GM19240 (cell line): ENCODE data around the gene ATP2A2.
"Not testable (repeated sequence)": the region's sequence is repeated elsewhere in the genome, so short reads cannot be mapped to it uniquely, and the experiment has no call there.

ENCODE experiments used
- DNase-seq: peaks from one replicate; pipeline ENCODE4 v3.0.0; 2011; ENCODE audit warnings: low spot score; ENCODE audit not compliant: insufficient read length

ATP2A2 gene

DNA sequence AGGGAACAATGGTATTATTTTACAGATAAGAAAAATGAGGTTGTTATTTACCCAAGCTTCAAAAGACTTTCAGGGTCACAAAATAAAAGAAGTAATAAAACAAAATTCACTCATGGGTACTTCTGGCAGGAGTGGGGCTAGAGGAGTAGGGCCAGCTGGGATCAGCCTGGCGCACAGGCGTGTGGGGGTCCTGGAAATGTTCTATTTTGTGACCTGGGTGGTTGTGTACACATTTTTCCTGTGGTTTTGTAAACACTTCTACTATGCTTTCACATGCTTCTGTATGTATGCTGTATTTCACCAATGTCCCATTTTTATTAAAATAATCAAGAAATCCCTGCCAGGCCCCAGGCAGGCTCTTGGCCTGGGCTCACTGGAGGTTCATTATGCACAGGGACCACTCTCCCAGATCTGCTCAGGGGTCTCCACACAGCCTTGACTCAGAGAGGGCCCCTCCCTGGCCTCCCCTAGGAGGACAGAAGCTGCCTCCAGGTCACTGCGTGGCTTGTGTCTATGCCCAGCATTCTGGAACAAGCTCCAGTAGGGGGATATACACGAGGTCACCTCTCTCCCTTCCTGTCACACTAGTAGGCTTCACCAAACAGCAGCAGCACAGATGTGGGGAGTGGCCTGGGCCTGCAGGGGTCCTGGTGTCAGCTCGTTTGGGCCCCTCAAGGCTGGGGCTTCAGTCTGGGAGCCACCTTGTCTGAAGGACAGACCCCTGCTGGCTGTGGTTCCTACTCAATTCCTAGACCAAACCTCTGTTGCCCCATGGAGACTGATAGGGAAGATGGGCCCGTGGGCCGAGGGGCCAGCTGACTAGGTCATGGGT is 84.7 kb downstream of the ATP2A2 start:
- DNase-seq, result no peak

DNA sequence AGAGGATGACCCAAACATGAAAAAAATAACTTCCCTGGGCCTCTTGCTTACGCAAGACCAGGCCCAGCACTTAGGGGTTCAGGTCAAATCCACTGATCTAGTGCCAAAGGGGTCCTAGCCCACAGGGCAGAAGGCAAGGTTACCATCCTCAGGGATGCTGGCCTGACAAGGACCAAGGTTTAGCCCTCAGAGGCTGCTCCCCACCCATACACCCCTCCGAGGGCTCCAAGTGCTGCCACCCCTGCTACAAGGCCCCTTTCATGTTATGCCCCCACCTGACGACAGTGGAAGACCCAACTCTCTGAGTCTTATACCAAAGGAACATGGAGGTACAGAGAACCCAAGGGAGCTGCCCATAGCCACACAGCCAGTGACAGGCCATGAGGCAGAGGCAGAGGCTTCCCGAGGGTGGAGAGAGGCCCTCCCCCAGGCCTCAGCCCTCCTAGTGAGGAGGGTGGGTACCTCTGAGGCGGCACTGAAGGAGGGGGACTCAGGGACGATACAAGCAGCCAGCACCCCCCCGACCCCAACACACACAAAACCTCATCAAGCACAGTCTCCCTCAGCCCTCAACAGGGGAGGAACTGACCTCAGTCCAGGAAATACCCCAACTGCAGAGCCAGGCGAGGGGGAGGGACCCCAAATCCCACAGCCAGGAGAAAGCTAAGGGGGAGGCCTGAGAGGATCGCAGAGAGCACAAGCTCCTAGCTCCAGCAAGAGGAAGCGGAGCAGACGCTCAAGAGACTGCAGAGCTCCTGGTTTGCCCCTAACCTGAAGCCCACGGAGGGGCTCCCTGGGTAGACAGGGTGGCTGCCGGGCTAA is 85.5 kb downstream of the ATP2A2 start:
- no peak for DNase-seq

DNA sequence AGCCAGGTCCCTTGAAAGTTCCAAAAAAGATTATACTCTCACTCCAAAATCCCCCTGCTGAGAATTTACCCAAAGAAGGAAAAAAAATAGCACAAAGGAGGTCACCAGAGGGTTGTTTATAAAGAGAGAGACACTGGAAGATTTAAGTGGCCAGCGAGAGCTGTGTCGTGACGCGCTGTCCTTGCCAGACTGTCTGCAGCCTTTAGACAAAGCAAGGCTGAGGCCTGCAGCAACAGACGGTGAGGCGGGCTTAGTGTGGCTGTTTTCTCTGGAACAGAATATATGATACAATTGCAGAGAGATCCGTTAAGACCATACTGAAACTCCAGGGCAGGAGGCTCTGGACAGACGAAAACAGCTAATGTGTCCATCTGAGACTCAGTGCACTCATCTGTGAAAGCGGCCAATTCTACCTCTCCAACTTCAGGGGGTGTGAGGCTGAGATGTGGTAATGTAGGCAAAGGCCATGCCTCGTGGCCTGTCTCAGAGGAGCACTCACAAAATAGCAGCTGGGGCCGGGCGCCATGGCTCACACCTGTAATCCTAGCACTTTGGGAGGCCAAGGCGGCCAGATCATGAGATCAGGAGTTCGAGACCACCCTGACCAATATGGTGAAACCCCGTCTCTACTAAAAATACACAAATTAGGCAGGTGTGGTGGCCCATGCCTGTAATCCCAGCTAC is 86.3 kb downstream of the ATP2A2 start:
- no peak for DNase-seq

DNA sequence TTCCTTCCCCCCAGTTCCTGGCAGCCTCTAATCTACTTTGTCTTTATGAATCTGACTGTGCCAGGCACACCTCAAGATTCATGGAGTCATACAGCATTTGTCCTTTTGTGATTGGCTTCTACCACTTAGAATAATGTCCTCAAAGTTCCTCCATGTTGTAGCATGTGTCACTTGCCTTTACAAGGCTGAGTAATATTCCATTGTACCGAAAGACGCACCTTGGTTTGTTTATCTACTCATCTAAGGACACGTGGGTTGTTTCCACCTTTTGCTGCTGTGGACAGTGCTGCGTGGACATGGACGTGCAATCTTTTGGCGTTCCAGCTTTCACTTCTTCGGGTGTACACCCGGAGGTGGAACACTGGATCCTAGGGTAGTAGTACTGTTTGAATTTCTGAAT is 88.9 kb downstream of the ATP2A2 start:
- no peak for DNase-seq

DNA sequence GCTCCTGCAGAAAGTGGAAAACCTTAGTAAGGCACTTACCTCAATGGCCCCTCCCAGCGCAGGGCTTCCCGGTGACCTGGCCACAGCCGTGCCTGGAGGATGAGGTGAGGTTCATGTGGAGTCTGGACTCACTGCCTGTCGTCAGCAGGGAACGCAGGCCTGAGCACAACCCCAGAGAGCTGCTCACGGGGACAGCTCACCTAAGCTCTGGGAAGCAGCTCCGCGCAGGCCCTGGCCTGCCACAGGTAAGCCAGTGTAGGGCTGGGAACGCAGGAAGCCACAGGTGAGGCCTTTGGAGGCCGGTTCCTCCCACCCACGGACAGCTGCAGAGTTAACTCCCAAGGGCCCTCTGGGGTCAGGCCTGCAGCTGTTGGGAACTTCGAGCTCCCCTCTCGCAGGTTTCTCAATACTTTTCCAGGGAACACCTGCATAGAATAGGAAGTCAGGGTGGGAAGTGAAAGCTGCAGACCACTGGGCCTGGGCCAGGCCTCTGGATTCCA is 89.7 kb downstream of the ATP2A2 start:
- DNase-seq, result no peak

DNA sequence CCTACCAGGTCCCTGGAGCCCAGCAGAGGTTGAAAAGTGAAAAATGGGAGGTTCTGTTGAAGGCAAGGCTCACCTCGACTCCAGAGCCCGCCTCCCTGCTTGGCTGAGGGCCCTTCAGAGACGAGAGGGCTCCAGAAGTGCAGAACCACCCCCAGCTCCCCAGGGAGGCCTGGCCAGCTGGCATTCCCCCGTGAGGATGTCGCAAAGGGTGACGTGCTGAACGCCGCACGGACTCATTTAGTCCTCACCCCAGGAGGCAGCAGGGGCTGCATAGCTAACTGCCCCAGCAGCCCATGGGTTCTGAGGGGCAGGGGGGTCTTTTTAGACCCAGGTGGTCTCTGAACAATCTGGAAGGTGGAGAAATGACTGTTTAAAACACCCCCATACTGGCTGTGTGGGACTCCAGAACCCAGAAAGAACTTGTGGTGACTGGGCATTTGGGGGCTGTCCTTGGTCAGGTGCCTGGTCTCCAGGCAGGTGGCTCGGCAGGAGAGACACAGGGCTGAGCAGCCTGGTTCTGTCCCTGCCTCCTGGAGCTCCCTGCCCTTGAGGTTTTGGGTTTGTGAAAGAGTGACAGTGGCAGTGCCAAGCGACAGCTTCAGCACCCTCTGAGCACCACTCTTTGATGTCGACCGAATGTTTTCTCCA is 90.5 kb downstream of the ATP2A2 start:
- DNase-seq, result peak; percentile 20

DNA sequence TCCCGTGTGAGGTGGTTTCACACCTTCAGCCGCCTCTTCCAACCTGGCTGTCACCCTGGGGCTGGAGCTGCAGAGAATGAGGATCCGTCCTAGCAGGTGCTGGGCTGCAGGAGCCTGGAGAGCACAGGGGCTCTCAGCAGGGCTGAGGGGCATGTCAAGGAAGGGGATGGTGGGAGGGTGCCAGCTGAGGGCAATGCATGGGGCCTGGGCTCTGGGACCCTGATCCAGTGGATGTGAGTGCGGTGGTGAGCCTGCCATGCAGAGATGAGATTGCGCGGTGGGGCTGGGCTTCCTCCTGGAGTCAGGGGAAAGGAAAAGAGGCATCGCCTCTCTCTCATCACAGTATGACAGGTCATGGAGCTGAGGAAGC is 91.0 kb downstream of the ATP2A2 start:
- DNase-seq, result no peak

DNA sequence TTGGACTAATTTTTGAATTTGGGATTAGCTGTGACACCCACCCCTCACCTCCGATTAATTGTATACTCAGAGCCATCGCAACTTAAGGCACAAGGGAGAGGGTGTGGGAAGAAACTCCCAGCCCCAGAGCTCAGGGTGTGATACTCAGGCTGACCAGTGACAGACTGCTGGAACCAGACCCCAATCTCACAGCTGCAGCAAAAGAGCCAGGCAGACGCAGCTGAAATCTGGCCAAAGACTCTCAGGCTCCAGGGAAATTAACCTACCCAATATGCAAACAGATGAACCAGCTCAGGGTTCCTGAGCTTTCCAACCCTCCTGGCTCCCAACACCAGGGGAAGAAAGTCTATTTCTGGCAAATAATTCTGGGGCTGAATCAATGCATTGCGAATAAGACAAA is 92.0 kb downstream of the ATP2A2 start:
- DNase-seq, result no peak

DNA sequence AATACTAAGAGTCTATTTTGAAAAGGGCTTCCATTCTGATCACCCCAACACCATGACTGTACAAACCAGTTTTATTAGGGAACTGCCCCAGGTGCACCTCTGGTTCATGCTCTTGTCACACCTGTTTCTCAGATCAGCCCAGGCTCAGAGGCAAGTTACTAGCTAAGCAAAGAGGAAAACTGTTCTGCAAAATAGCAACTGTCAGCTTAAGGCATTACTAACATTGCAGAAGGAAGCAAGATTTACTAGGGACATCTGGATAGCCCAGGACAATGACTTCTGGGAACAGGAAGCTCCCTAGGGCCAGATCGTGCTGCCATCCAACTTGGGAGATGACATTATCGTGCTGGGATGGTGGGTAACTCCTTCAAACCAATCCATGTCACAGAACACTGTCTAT is 92.4 kb downstream of the ATP2A2 start:
- no peak for DNase-seq

DNA sequence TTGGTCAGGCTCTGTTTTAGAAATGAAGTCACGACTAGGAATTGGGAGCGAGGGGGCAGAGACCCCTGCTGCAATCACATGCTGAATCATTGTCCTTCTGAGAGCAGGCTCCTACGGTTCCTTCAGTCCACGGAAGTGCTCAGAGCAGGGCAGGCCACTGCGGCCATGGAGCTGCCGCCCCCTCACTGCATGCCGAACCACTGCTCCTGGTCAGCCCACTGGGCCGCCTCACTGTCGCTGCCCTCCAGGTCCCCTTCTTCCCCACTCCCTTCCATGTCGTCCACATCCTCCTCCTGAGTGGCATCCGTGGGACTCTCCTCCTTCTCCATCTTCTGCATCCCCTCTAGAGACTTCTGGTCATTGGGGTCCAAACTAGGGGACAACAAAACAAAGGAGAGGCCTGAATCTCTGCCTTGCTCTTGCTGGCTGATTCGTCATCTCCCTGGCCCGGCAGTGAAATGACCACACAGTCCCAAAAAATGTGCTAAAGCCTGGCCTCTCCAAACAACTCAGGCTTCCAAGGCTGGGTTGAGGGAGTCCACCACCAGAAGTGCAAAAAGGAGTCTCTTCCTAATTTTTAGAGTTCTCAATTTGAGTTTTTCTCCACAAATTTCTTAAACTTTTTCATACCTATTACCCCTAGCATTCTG is 93.0 kb downstream of the ATP2A2 start:
- DNase-seq, result no peak

DNA sequence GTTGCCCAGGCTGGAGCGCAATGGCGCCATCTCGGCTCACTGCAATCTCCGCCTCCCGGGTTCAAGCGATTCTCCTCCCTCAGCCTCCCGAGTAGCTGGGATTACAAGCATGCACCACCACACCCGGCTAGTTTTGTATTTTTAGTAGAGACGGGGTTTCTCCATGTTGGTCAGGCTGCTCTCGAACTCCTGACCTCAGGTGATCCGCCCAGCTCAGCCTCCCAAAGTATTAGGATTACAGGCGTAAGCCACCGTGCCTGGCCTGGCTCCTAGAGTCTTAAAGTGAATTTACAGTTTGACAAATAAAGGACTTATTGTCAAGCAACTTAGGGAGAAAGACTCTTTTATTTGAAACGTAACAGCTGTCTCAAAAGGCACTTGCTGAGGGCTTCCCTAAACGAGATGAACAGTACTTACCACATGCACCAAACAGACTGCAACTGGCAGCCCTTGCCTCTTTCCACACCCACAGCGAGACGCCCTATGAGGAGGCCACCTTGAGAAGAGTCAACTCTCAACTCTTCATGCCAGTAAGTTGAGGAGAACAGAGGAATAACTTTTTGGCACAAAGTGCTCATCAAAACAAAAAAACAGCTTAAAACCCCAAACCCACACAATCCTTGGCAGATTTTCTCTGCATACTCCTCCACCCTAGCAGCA is 97.2 kb downstream of the ATP2A2 start:
- not testable (repeated sequence) for DNase-seq

DNA sequence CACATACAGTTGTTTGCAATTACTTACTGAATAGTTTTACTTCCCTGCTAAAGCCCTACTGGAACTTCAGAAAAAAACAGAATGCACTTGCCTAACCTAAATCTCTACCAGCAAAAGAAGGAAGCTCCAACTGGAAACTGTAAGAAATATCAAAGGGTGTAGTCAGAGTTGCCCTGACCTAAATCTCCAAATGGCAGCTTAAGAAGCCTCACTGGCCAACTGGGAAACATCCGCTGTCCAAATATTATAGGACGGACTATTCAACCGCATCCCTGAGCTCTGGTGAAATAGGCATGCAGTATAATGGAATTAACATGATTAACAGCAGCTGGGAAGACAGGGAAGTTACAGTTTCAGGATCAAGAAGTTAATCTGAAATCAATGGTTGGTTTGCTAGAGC is 98.2 kb downstream of the ATP2A2 start:
- no peak for DNase-seq

DNA sequence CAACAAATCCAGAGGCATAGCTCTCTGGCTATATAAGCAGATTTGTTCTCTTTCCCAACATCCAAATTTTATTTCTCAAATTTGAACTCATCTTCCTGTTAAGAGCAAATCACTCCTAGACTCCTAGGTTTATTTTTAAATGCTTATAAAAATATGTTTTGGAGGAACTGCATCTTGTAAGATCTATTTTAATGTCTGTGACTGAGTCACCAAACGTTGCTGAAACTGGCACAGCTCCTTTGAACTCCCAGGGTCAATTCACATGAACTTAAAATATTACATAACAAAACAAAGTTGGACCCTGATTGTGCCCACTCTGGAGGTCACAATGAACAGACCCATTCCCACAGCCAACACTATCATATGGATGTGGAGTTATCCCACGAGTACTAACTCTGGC is 98.6 kb downstream of the ATP2A2 start:
- no peak for DNase-seq

DNA sequence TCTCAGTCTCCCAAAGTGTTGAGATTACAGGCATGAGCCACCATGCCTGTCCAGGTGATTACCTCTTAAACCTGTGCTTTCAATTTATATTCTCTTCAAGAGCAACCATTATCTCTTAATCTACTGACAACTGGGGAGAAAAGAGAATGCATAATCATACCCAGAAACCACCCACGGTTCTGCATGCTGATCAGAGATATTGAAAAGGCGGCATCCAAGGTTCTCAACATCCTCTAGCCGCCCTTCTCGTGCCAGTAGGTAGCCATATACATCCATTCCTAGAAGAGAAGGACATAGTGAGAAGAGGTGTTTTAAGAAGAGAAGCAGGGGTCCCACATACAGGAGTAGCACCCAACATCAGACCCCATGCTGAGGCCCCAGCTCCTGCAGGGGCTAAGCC is 101.6 kb downstream of the ATP2A2 start:
- DNase-seq, result no peak
